GM19351 (cell line): ENCODE results near the gene RAB3GAP1.
"Not testable (repeated sequence)": the region's sequence is repeated elsewhere in the genome, so short reads cannot be mapped to it uniquely, and the experiment has no call there.

ENCODE experiments used
- ATAC-seq: cut with Tn5 transposase; IDR thresholded peaks from one replicate; pipeline ENCODE4 v1.9.1; 2021; ENCODE audit warnings: mild to moderate bottlenecking, moderate library complexity; ENCODE audit not compliant: unreplicated experiment

The RAB3GAP1 gene

GRCh38 chr2:135052042-135052876 lies at the start of gene RAB3GAP1:
Gene RAB3GAP1 (plus strand): TSS chr2:135052292. CDS start chr2:135052308, 16 bp downstream.
- ATAC-seq, result peak; percentile 83

GRCh38 chr2:135002836-135003235 lies 49.3 kb upstream of the RAB3GAP1 start:
- ATAC-seq, result no peak

- ATAC-seq, result peak; percentile 96
These were observed 47.9 kb upstream of the RAB3GAP1 start for GRCh38 chr2:135004005-135004746.

GRCh38 chr2:135005753-135006152 lies 46.3 kb upstream of the RAB3GAP1 start:
- no peak for ATAC-seq

- no peak for ATAC-seq
These were observed 42.8 kb upstream of the RAB3GAP1 start for GRCh38 chr2:135009339-135009738.

- no peak for ATAC-seq
These were observed 41.7 kb upstream of the RAB3GAP1 start for GRCh38 chr2:135010200-135010942.

GRCh38 chr2:135011633-135012032 lies 40.5 kb upstream of the RAB3GAP1 start:
- ATAC-seq, result no peak

- no peak for ATAC-seq
These were observed 30.5 kb upstream of the RAB3GAP1 start for GRCh38 chr2:135021618-135022017.

GRCh38 chr2:135022952-135023880 lies 28.9 kb upstream of the RAB3GAP1 start:
- ATAC-seq, result no peak

- ATAC-seq, result no peak
These were observed 28.1 kb upstream of the RAB3GAP1 start for GRCh38 chr2:135023886-135024485.

GRCh38 chr2:135029481-135030134 lies 22.5 kb upstream of the RAB3GAP1 start:
- no peak for ATAC-seq

GRCh38 chr2:135030826-135031225 lies 21.3 kb upstream of the RAB3GAP1 start:
- ATAC-seq, result no peak

- ATAC-seq, result not testable (repeated sequence)
These were observed 18.9 kb upstream of the RAB3GAP1 start for GRCh38 chr2:135033216-135033615.

- no peak for ATAC-seq
These were observed 14.3 kb upstream of the RAB3GAP1 start for GRCh38 chr2:135037831-135038230.

GRCh38 chr2:135043345-135043744 lies 8.7 kb upstream of the RAB3GAP1 start:
- ATAC-seq, result no peak

GRCh38 chr2:135047300-135047699 lies 4.8 kb upstream of the RAB3GAP1 start, which contains the start of gene MAP3K19:
Gene MAP3K19 (minus strand): TSS chr2:135047447. CDS start chr2:135024647, 22,800 bp downstream.
- no peak for ATAC-seq

- ATAC-seq, result no peak
These were observed 4.0 kb upstream of the RAB3GAP1 start for GRCh38 chr2:135048122-135048521.

- ATAC-seq, result no peak
These were observed 2.0 kb upstream of the RAB3GAP1 start for GRCh38 chr2:135050132-135050531.

GRCh38 chr2:135050684-135051083 lies 1.4 kb upstream of the RAB3GAP1 start:
- ATAC-seq, result no peak
